ENCODE measurements around the gene TCTA.
"Not testable (repeated sequence)": the region's sequence is repeated elsewhere in the genome, so short reads cannot be mapped to it uniquely, and the experiment has no call there.

TCTA gene

DNA sequence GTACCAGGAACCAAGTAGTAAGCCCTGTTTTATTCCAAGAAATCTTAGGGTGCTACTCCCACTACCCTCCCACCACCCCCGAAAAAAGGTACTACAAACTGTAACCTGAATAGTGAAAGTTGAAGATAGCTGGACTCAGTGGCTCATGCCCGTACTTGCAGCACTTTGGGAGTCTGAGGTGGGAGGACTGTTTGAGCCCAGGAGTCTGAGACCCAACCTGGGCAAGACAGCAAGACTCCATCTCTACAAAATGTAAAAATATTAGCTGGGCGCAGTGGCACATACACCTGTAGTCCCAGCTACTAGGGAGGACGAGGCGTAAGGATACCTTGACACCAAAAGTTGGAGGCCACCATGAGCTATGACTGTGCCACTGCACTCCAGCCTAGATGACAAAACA is 8.3 kb upstream of the TCTA start:
- Histone ChIP-seq H3K9me3 (ENCODE audit: low read length) (0 out of 2 replicates have a peak, but pooled peaks cover 2% of the 10 kb centered on the region), H3K36me3 (ENCODE audit: insufficient read depth, low read length) (peaks cover 46% of the 10 kb centered on the region), H3K27ac (ENCODE audit: low read depth, low read length, poor library complexity, severe bottlenecking) (no peak overlapping the region), H2AFZ (ENCODE audit: low read length) (no peak overlapping the region), H4K20me1 (ENCODE audit: insufficient read depth, low read length) (peaks cover 6% of the 10 kb centered on the region; the same call in 1 of the 2 replicates), H3K4me1 (ENCODE audit: insufficient read depth, low read length, severe bottlenecking) (peaks cover 68% of the 10 kb centered on the region), H3K9me2 (ENCODE audit: low read depth, low read length) (no peaks in the 10 kb centered on the region), H3K79me2 (ENCODE audit: insufficient read depth, low read length) (peaks cover 98% of the 10 kb centered on the region), H3K27me3 (ENCODE audit: insufficient read depth, low read length) (no peaks in the 10 kb centered on the region), H3K9ac (ENCODE audit: low read length) (no peak overlapping the region), H3K4me3 (ENCODE audit: low read depth, low read length, poor library complexity, severe bottlenecking) (no peak overlapping the region), H3F3A (ENCODE audit: insufficient read depth, low read length) (no peaks in the 10 kb centered on the region), H3K4me2 (ENCODE audit: low read length) (no peak overlapping the region)
- TF ChIP-seq EZH2 (IDR thresholded peaks at IDR 0.05; ENCODE audit: borderline replicate concordance, low read length), result no peak
- TF ChIP-seq, protein P1, sequence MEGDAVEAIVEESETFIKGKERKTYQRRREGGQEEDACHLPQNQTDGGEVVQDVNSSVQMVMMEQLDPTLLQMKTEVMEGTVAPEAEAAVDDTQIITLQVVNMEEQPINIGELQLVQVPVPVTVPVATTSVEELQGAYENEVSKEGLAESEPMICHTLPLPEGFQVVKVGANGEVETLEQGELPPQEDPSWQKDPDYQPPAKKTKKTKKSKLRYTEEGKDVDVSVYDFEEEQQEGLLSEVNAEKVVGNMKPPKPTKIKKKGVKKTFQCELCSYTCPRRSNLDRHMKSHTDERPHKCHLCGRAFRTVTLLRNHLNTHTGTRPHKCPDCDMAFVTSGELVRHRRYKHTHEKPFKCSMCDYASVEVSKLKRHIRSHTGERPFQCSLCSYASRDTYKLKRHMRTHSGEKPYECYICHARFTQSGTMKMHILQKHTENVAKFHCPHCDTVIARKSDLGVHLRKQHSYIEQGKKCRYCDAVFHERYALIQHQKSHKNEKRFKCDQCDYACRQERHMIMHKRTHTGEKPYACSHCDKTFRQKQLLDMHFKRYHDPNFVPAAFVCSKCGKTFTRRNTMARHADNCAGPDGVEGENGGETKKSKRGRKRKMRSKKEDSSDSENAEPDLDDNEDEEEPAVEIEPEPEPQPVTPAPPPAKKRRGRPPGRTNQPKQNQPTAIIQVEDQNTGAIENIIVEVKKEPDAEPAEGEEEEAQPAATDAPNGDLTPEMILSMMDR (IDR thresholded peaks at IDR 0.05; ENCODE audit: low read length), result no peak

DNA sequence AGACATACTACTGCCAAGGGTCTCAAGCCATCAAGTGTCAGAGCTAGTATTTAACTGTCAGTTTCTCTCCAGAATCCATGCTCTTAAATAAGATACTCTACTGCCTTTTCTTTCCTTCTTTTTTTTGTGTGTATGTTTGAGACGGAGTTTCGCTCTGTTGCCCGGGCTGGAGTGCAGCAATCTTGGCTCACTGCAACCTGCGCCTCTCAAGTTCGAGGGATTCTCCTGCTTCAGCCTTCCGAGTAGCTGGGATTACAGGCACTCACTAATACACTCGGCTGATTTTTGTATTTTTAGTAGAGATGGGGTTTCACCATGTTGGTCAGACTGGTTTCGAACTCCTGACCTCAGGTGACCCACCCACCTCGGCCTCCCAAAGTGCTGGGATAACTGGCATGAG is 6.7 kb upstream of the TCTA start:
- Histone ChIP-seq H3K36me3 (ENCODE audit: insufficient read depth, low read length) (peaks cover 43% of the 10 kb centered on the region), H3K79me2 (ENCODE audit: insufficient read depth, low read length) (peaks cover 98% of the 10 kb centered on the region), H3K4me2 (ENCODE audit: low read length) (peak overlapping the region; percentile 11; the same call in 1 of the 2 replicates), H3K27ac (ENCODE audit: low read depth, low read length, poor library complexity, severe bottlenecking) (peak overlapping the region; percentile 23), H3K4me1 (ENCODE audit: insufficient read depth, low read length, severe bottlenecking) (peaks cover 70% of the 10 kb centered on the region)
- not testable (repeated sequence) for H3K9me3 ChIP-seq (ENCODE audit: low read length); H4K20me1 ChIP-seq (ENCODE audit: insufficient read depth, low read length); H3K4me3 ChIP-seq (ENCODE audit: low read depth, low read length, poor library complexity, severe bottlenecking); H3K27me3 ChIP-seq (ENCODE audit: insufficient read depth, low read length); H3F3A ChIP-seq (ENCODE audit: insufficient read depth, low read length); H2AFZ ChIP-seq (ENCODE audit: low read length); H3K9ac ChIP-seq (ENCODE audit: low read length); H3K9me2 ChIP-seq (ENCODE audit: low read depth, low read length)

DNA sequence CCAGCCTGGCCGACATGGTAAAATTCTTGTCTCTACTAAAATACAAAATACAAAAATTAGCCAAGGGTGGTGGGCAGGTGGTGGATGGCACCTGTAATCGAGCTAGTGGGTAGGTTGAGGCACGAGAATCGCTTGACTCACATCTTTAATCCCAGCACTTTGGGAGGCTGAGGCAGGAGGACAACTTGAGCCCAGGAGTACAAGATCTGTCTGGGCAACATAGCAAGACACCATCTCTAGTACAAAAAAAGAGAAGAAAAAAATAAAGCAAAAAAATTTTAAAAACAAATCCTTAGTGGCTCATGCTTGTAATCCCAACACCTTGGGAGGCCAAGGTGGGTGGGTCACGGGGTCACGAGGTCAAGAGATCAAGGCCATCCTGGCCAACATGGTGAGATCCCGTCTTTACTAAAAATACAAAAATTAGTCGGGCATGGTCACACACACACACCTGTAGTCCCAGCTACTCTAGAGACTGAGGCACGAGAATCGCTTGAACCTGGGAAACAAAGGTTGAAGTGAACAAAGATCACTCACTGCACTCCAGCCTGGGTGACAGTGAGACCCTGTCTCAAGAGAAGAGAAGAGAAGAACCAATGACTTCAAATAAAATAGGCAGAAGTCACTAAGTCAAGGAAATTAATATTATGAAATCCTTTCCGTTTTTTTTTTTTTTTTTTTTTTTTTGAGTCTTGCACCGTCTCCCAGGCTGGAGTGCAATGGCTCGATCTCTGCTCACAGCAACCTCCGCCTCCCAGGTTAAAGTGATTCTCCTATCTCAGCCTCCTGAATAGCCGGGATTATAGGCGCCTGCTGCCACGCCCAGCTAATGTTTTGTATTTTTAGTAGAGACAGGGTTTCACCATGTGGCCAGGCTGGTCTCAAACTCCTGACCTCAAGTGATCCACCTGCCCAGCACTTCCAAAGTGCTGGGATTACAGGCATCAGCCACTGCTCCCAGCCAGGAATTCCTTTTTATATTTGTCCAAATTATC is 5.4 kb upstream of the TCTA start:
- H3K4me2 ChIP-seq (ENCODE audit: low read length), result peak overlapping the region; percentile 98
- H3K9me2 ChIP-seq (ENCODE audit: low read depth, low read length), result no peaks in the 10 kb centered on the region
- H3K9me3 ChIP-seq (ENCODE audit: low read length), result 0 out of 2 replicates have a peak, but pooled peaks cover 2% of the 10 kb centered on the region
- peak overlapping the region; percentile 83 for H3K4me3 ChIP-seq (ENCODE audit: low read depth, low read length, poor library complexity, severe bottlenecking)
- H3K27ac ChIP-seq (ENCODE audit: low read depth, low read length, poor library complexity, severe bottlenecking), result peak overlapping the region; percentile 24
- H3K79me2 ChIP-seq (ENCODE audit: insufficient read depth, low read length), result peaks cover 95% of the 10 kb centered on the region
- H3K27me3 ChIP-seq (ENCODE audit: insufficient read depth, low read length), result no peaks in the 10 kb centered on the region
- H2AFZ ChIP-seq (ENCODE audit: low read length), result no peak overlapping the region
- H3K36me3 ChIP-seq (ENCODE audit: insufficient read depth, low read length), result peaks cover 43% of the 10 kb centered on the region
- no peak for TF ChIP-seq EZH2 (IDR thresholded peaks at IDR 0.05; ENCODE audit: borderline replicate concordance, low read length)
- TF ChIP-seq, protein P1 (IDR thresholded peaks at IDR 0.05; ENCODE audit: low read length), result no peak
- no peaks in the 10 kb centered on the region for H3F3A ChIP-seq (ENCODE audit: insufficient read depth, low read length)
- H4K20me1 ChIP-seq (ENCODE audit: insufficient read depth, low read length), result peaks cover 6% of the 10 kb centered on the region; the same call in 1 of the 2 replicates
- H3K9ac ChIP-seq (ENCODE audit: low read length), result no peak overlapping the region; the same call in 1 of the 2 replicates
- peaks cover 58% of the 10 kb centered on the region for H3K4me1 ChIP-seq (ENCODE audit: insufficient read depth, low read length, severe bottlenecking)
